Measurements from ENCODE around the gene UBAP2L. TPM values are rescaled to one million over a fixed set of nuclear protein-coding genes. Genes with fewer than 3 reads are reported as not detected.
"Not testable (repeated sequence)": the region's sequence is repeated elsewhere in the genome, so short reads cannot be mapped to it uniquely, and the experiment has no call there.

The UBAP2L gene
- total and polyA plus RNA-seq, 4 donors: 67.3 to 147 (median 105) TPM

DNA sequence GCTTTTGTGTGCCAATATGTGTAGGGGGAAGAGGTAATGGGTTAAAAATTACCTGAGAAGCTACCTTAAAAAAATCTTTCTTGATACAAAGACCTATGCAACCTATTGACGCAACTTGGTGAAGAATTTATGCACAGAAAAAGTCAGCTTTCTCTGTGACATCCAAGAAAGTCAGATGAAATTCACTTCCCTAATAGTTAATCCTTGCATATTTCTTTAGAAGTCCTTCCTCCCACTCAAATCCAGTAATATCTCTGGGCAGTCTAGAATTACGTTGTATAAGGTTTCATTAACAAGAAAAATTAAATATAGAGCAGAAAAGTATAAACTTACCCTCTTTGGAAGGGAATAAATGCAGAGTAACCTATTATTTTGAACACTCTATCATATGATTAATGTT lies 2.9 kb downstream of the UBAP2L start:
- Histone ChIP-seq H3K9me3 (ENCODE audit: control insufficient read depth in 4 of 4, insufficient read depth in 3 of 4, low read length in 3 of 4) (no peaks in the 10 kb centered on the region), H3K4me3 (no peak overlapping the region), H3K36me3 (ENCODE audit: control insufficient read depth in 4 of 4, insufficient read depth in 4 of 4, low read length in 4 of 4) (peaks cover 11 to 24% (median 17%) of the 10 kb centered on the region in 4 donors), H3K27ac (ENCODE audit: low read depth in 1 of 2, low read length in 1 of 2) (no peak overlapping the region), H3K9ac (ENCODE audit: insufficient read depth in 1 of 2, low read length in 2 of 2) (no peak overlapping the region), H3K4me1 (ENCODE audit: control insufficient read depth in 5 of 5, insufficient read depth in 5 of 5, low read length in 5 of 5) (peaks cover 0 to 18% (median 9%) of the 10 kb centered on the region in 5 donors), H3K27me3 (ENCODE audit: control insufficient read depth in 3 of 3, insufficient read depth in 3 of 3, low read length in 2 of 3) (no peaks in the 10 kb centered on the region)
- no peak for ATAC-seq (ENCODE audit: insufficient read depth, low FRiP score)
- no peak for DNase-seq
- WGBS, 2 donors: 54 to 76% methylated on average over 2 of the region's 2 CpGs
- TF ChIP-seq, protein P1, sequence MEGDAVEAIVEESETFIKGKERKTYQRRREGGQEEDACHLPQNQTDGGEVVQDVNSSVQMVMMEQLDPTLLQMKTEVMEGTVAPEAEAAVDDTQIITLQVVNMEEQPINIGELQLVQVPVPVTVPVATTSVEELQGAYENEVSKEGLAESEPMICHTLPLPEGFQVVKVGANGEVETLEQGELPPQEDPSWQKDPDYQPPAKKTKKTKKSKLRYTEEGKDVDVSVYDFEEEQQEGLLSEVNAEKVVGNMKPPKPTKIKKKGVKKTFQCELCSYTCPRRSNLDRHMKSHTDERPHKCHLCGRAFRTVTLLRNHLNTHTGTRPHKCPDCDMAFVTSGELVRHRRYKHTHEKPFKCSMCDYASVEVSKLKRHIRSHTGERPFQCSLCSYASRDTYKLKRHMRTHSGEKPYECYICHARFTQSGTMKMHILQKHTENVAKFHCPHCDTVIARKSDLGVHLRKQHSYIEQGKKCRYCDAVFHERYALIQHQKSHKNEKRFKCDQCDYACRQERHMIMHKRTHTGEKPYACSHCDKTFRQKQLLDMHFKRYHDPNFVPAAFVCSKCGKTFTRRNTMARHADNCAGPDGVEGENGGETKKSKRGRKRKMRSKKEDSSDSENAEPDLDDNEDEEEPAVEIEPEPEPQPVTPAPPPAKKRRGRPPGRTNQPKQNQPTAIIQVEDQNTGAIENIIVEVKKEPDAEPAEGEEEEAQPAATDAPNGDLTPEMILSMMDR (IDR thresholded peaks at IDR 0.05; ENCODE audit: control extremely low read depth, extremely low read depth): no peak

- H3K4me1 ChIP-seq (ENCODE audit: control insufficient read depth in 5 of 5, insufficient read depth in 5 of 5, low read length in 5 of 5): peaks cover 0 to 9% (median 0%) of the 10 kb centered on the region in 5 donors
- H3K27me3 ChIP-seq (ENCODE audit: control insufficient read depth in 3 of 3, insufficient read depth in 3 of 3, low read length in 2 of 3): no peaks in the 10 kb centered on the region
- H3K36me3 ChIP-seq (ENCODE audit: control insufficient read depth in 4 of 4, insufficient read depth in 4 of 4, low read length in 4 of 4): peaks cover 4 to 34% (median 24%) of the 10 kb centered on the region in 4 donors
- H3K27ac ChIP-seq (ENCODE audit: low read depth in 1 of 2, low read length in 1 of 2): no peak overlapping the region
- TF ChIP-seq, protein P1 (IDR thresholded peaks at IDR 0.05; ENCODE audit: control extremely low read depth, extremely low read depth): no peak
- ATAC-seq (ENCODE audit: insufficient read depth, low FRiP score) (no peak), DNase-seq (no peak)
- no peak overlapping the region for H3K9ac ChIP-seq (ENCODE audit: insufficient read depth in 1 of 2, low read length in 2 of 2)
- no peak overlapping the region for H3K4me3 ChIP-seq
- 94 to 100% methylated on average over 2 of the region's 2 CpGs for WGBS, 2 donors
- no peaks in the 10 kb centered on the region for H3K9me3 ChIP-seq (ENCODE audit: control insufficient read depth in 4 of 4, insufficient read depth in 3 of 4, low read length in 3 of 4)
Observed at GRCh38 chr1:154225370-154225769, 4.6 kb downstream of the UBAP2L start.

DNA sequence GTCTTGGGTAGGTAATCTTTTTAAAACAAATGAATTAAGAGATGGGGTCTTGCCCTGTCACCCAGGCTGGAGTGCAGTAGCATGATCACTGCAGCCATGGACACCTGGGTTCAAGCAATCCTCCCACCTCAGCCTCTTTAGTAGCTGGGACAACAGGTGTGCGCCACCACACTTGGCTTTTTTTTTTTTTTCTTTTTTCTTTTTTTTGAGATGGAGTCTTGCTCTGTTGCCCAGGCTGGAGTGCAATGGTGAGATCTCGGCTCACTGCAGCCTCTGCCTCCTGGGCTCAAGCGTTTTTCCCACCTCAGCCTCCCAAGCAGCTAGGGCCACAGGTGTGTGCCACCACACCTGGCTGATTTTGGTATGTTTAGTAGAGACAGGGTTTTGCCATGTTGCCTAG lies 10.4 kb downstream of the UBAP2L start:
- WGBS, 2 donors: 97 to 100% methylated on average over 3 of the region's 3 CpGs
- not testable (repeated sequence) for H3K9me3 ChIP-seq (ENCODE audit: control insufficient read depth in 4 of 4, insufficient read depth in 3 of 4, low read length in 3 of 4); H3K27ac ChIP-seq (ENCODE audit: low read depth in 1 of 2, low read length in 1 of 2); H3K9ac ChIP-seq (ENCODE audit: insufficient read depth in 1 of 2, low read length in 2 of 2); DNase-seq; H3K4me3 ChIP-seq; H3K27me3 ChIP-seq (ENCODE audit: control insufficient read depth in 3 of 3, insufficient read depth in 3 of 3, low read length in 2 of 3); ATAC-seq (ENCODE audit: insufficient read depth, low FRiP score); H3K4me1 ChIP-seq (ENCODE audit: control insufficient read depth in 5 of 5, insufficient read depth in 5 of 5, low read length in 5 of 5)
- peaks cover 30 to 65% (median 47%) of the 10 kb centered on the region in 4 donors for H3K36me3 ChIP-seq (ENCODE audit: control insufficient read depth in 4 of 4, insufficient read depth in 4 of 4, low read length in 4 of 4)

GRCh38 chr1:154233127-154233526 lies 12.4 kb downstream of the UBAP2L start:
- H3K36me3 ChIP-seq (ENCODE audit: control insufficient read depth in 4 of 4, insufficient read depth in 4 of 4, low read length in 4 of 4): peaks cover 41 to 73% (median 48%) of the 10 kb centered on the region in 4 donors
- not testable (repeated sequence) for H3K9ac ChIP-seq (ENCODE audit: insufficient read depth in 1 of 2, low read length in 2 of 2); H3K4me1 ChIP-seq (ENCODE audit: control insufficient read depth in 5 of 5, insufficient read depth in 5 of 5, low read length in 5 of 5); H3K9me3 ChIP-seq (ENCODE audit: control insufficient read depth in 4 of 4, insufficient read depth in 3 of 4, low read length in 3 of 4); H3K27ac ChIP-seq (ENCODE audit: low read depth in 1 of 2, low read length in 1 of 2); DNase-seq; H3K4me3 ChIP-seq; ATAC-seq (ENCODE audit: insufficient read depth, low FRiP score); H3K27me3 ChIP-seq (ENCODE audit: control insufficient read depth in 3 of 3, insufficient read depth in 3 of 3, low read length in 2 of 3)
- 97 to 98% methylated on average over 12 of the region's 12 CpGs for WGBS, 2 donors

Measured in lung (tissue), 12 donors.